Choroid plexus epithelial cell (primary cell): ENCODE results near the gene WDR36.

Source experiments
- DNase-seq: peaks from one replicate; pipeline ENCODE4 v3.0.0-alpha.2; 2010; ENCODE audit warnings: low read depth
- H3K4me3 ChIP-seq: 2 replicates; pipeline ENCODE4 v1.5.1; 2011; ENCODE audit warnings: low read depth, mild to moderate bottlenecking, control low read depth, low read length, moderate library complexity
- CTCF ChIP-seq: conservative IDR thresholded peaks from 2 replicates; pipeline ENCODE4 v1.5.1; 2011; ENCODE audit warnings: low read depth, mild to moderate bottlenecking, control low read depth, inconsistent platforms, low read length, moderate library complexity

The WDR36 gene

GRCh38 chr5:111066261-111066938 is 25.7 kb upstream of the WDR36 start:
- no peak for TF ChIP-seq CTCF
- DNase-seq: no peak
- H3K4me3 ChIP-seq: no peak overlapping the region

DNA sequence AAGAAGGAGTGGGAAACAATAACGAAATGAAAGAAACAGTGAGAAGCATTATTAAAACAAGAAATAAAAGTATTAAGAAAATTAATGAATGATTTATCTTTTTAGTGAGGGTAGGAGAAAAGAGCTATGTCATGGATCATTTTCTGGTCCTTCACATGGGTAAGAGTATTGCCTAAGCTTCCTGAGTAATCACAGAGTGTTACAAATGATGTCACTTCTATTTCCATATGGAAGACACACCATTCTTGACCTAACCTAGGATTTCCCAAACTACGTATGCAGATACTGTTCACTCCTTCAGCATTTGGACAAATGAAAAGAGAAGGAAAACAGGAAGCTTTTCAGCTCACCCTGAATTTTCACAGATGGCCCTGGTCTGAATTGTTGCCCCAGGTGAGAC is 23.9 kb upstream of the WDR36 start:
- TF ChIP-seq CTCF: no peak
- DNase-seq: peak; percentile 56
- no peak overlapping the region for H3K4me3 ChIP-seq

DNA sequence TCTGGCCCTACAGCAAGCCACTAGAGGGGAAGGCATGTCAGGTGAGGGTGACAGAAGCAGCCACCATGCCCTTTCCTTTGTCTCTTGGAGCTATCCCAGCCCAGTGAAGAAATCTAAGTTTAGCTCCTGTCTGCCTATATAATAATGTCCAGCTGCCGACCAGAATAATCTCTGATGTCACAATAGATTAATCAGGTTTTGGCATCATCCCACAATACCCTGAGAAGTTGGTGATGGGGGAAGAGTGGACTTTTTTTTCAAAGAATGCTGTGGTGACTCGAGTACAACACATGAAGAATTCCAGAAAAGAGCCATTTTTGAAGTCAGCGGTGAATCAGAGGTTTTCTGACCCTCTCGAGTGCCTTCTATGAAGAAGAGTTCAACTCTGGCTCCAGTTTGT is 22.3 kb upstream of the WDR36 start:
- peak; percentile 72 for DNase-seq
- H3K4me3 ChIP-seq: no peak overlapping the region
- no peak for TF ChIP-seq CTCF

DNA sequence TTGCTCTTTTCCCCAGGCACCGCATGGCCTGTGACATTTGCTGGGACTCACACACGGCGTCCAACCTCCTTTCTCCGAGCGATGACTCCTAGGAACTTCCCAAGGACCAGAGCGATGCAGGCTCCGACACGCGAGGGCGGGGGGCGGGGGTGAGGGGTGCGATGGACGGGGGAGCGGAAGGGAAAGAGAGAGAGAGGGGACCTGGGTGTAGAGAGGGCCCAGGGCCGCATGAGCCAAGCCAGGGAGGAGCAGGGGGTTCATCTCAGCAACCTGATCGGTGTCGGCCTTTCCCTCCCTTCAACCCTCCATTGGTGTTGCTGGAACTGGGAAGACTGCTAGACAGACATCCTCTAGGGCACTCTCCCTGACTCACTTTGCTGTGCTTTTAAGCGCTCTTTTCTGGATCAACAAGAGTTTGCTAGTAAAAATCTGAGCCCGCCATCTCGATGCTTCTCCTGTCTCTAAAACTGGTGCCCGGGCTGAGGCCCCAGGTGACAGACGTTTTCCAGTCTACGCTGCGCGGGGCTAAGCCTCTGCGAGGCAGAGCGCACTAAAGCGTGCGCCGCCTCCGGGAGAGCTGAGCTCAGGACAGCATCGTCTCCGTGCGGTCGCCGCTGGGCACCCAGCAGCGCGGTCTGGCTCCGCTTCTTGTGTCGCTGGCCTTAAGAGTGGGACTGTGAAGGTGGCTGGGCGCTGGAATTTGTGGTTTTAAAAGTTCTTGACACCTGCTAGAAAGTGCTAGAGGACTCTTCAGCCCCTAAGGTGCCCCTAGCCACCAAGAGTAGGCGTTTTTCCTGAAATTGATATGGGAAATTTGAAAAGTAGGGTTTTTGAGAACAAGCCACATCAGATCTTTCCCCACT is 21.6 kb upstream of the WDR36 start:
- DNase-seq: peak; percentile 36
- peak overlapping the region; percentile 51 for H3K4me3 ChIP-seq
- TF ChIP-seq CTCF: peak; percentile 32

DNA sequence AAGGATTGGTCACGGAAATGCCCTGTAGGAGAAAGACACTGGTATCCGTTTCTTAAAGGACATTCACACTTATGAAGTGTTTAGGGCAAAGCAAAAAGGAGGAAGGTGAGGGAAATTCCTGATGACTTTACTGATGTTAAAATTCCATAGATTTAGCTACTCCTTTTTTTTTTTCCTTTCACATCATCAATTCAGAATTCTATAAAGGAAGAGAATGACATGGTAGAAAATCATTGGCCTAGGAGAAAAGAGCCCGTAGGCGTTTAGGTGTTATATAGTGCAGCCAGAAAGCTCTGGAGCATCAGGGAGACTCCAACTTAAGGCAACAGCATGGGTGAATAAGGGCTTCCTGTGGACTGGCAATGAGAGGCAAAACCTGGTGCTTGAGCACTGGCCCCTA is 20.7 kb upstream of the WDR36 start, which contains the start of gene TSLP:
Gene TSLP (plus strand): TSS at position 301 of the 400 bp plus-strand sequence. CDS start 178 bp downstream, outside the sequence.
- DNase-seq: no peak
- peak within 1 kb of the TSS; percentile 51 for H3K4me3 ChIP-seq
- no peak for TF ChIP-seq CTCF

GRCh38 chr5:111072949-111073682 is 19.0 kb upstream of the WDR36 start:
- TF ChIP-seq CTCF: peak; percentile 24
- peak; percentile 36 for DNase-seq
- peak overlapping the region; percentile 67 for H3K4me3 ChIP-seq
